Right atrium auricular region (tissue), 2 donors: Measurements from ENCODE around the gene ZSWIM9. TPM values are rescaled to one million over a fixed set of nuclear protein-coding genes. Genes with fewer than 3 reads are reported as not detected.

Experiments used
- DNase-seq: peaks from one replicate; pipeline ENCODE4 v3.0.0-alpha.2; 2019; ENCODE audit warnings: low spot score
- H3K27ac ChIP-seq, 2 donors: fragments of 200-600 bp; sonication (generic); 1 replicate in 1 of 2; 2 replicates in 1 of 2; pipeline ENCODE4 v1.5.1; 2016 to 2019
- H3K27me3 ChIP-seq, 2 donors: fragments of 200-600 bp; sonication (generic); one replicate each; pipeline versions ENCODE4 v1.5.1 to v1.6.0; 2017 to 2019
- H3K36me3 ChIP-seq: fragments of 200-600 bp; sonication (generic); one replicate; pipeline ENCODE4 v1.5.1; 2016
- H3K4me1 ChIP-seq, 2 donors: fragments of 200-600 bp; sonication (generic); one replicate each; pipeline versions ENCODE4 v1.5.1 to v1.6.0; 2017 to 2019
- H3K4me3 ChIP-seq, 2 donors: fragments of 200-600 bp; sonication (generic); 1 replicate in 1 of 2; 2 replicates in 1 of 2; pipeline ENCODE4 v1.5.1; 2017 to 2019; ENCODE audit warnings: mild to moderate bottlenecking in 1 of 2, moderate library complexity in 1 of 2
- H3K9me3 ChIP-seq, 2 donors: fragments of 200-600 bp; sonication (generic); one replicate each; pipeline ENCODE4 v1.5.1; 2019
- CTCF ChIP-seq, 2 donors: fragments of 200-600 bp; sonication (generic); IDR thresholded peaks; one replicate each; pipeline ENCODE4 v1.5.1; 2019; ENCODE audit warnings: antibody characterized with exemption in 2 of 2
- total RNA-seq, 2 donors: library from RNA; depleted of rRNA; stranded (reverse); fragments of >200 nt; gene quantifications; one replicate each; pipeline ENCODE4 v1.1.0, GENCODE V29; 2016

Gene ZSWIM9
- total RNA-seq, 2 donors from 2014 or later = 1.5 to 2.8 TPM

GRCh38 chr19:48190288-48190884 is 19.9 kb downstream of the ZSWIM9 start:
- DNase-seq = no peak
- Histone ChIP-seq H3K36me3 (no peaks in the 10 kb centered on the region), H3K4me1 (no peaks in the 10 kb centered on the region), H3K4me3 (no peak overlapping the region), H3K9me3 (no peaks in the 10 kb centered on the region), H3K27ac (no peak overlapping the region), H3K27me3 (no peaks in the 10 kb centered on the region)
- TF ChIP-seq CTCF (IDR thresholded peaks at IDR 0.05) = no peak

- H3K36me3 ChIP-seq = no peaks in the 10 kb centered on the region
- H3K27ac ChIP-seq = no peak overlapping the region
- H3K4me1 ChIP-seq = no peaks in the 10 kb centered on the region
- no peak for DNase-seq
- TF ChIP-seq CTCF (IDR thresholded peaks at IDR 0.05) = no peak
- no peak overlapping the region for H3K4me3 ChIP-seq
- no peaks in the 10 kb centered on the region for H3K9me3 ChIP-seq
- no peaks in the 10 kb centered on the region for H3K27me3 ChIP-seq
Observed at GRCh38 chr19:48190885-48191284, 20.4 kb downstream of the ZSWIM9 start.

GRCh38 chr19:48192750-48193149 is 22.3 kb downstream of the ZSWIM9 start:
- DNase-seq = no peak
- H3K36me3 ChIP-seq = no peaks in the 10 kb centered on the region
- H3K4me3 ChIP-seq = no peak overlapping the region
- no peak overlapping the region for H3K27ac ChIP-seq
- H3K9me3 ChIP-seq = no peaks in the 10 kb centered on the region
- no peak for TF ChIP-seq CTCF (IDR thresholded peaks at IDR 0.05)
- H3K4me1 ChIP-seq = peaks cover 0 to 14% of the 10 kb centered on the region in 2 donors
- H3K27me3 ChIP-seq = no peaks in the 10 kb centered on the region

GRCh38 chr19:48194041-48194843 is 23.8 kb downstream of the ZSWIM9 start:
- no peaks in the 10 kb centered on the region for H3K9me3 ChIP-seq
- H3K36me3 ChIP-seq = no peaks in the 10 kb centered on the region
- no peak overlapping the region for H3K4me3 ChIP-seq
- no peak for DNase-seq
- no peaks in the 10 kb centered on the region for H3K27me3 ChIP-seq
- peaks cover 0 to 14% of the 10 kb centered on the region in 2 donors for H3K4me1 ChIP-seq
- TF ChIP-seq CTCF (IDR thresholded peaks at IDR 0.05) = peak; percentile 16 to 56
- no peak overlapping the region for H3K27ac ChIP-seq

GRCh38 chr19:48194844-48195830 is 24.7 kb downstream of the ZSWIM9 start:
- H3K4me1 ChIP-seq = peaks cover 0 to 14% of the 10 kb centered on the region in 2 donors
- no peaks in the 10 kb centered on the region for H3K27me3 ChIP-seq
- no peak for DNase-seq
- H3K36me3 ChIP-seq = no peaks in the 10 kb centered on the region
- H3K27ac ChIP-seq = no peak overlapping the region
- no peaks in the 10 kb centered on the region for H3K9me3 ChIP-seq
- H3K4me3 ChIP-seq = no peak overlapping the region
- no peak for TF ChIP-seq CTCF (IDR thresholded peaks at IDR 0.05)
